Measurements from ENCODE around the gene GTF3A. TPM values are rescaled to one million over a fixed set of nuclear protein-coding genes. Genes with fewer than 3 reads are reported as not detected.
A peak's percentile ranks its signal among the peaks of the same experiment; 100 is the strongest.
"Not testable (repeated sequence)": the region's sequence is repeated elsewhere in the genome, so short reads cannot be mapped to it uniquely, and the experiment has no call there.

Gene GTF3A
- 284 and 304 TPM in 2 replicates for total RNA-seq (2014; rRNA removed; shearing (Covaris generic))
- 160 and 186 TPM in 2 replicates for polyA plus RNA-seq (2015; cell fraction: cytosol; rRNA removed)
- 123 and 161 TPM in 2 replicates for polyA plus RNA-seq (2015; cell fraction: nucleus; rRNA removed)

DNA sequence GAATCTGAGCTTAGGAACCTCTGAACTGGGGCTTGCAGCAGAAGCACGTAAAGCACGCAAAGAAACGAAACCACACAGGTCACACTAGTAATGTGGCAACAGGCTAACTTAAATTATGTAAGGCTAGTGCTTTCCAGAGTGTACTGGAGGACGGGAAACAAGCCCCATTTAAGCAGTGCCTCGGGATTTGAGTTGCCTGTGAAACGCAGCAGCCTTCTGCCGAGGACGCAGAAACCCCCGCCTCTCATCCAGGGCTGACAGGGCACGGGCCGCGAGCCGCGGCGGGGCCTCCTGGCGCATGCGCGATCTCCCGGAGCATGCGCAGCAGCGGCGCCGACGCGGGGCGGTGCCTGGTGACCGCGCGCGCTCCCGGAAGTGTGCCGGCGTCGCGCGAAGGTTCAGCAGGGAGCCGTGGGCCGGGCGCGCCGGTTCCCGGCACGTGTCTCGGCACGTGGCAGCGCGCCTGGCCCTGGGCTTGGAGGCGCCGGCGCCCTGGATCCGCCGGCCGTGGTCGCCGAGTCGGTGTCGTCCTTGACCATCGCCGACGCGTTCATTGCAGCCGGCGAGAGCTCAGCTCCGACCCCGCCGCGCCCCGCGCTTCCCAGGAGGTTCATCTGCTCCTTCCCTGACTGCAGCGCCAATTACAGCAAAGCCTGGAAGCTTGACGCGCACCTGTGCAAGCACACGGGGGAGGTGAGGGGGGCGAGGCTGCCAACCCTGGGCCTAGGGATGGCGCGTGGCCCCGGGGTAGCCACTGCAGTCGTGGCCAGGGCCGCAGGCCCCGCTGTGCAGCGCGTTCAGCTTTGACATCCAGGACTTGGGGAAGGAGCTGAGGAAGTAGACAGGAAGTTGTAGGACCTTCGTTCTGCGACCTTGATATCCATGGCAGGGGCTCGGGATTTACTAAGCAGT is at the start of gene GTF3A:
Gene GTF3A (plus strand): TSS at position 374 of the 912 bp plus-strand sequence.
- in situ Hi-C loops (cut with HindIII; ENCODE audit: low pct_unique_long_range_greater_than_20kb, low sequenced_read_pairs): no loop called here
- DNase-seq (ENCODE audit: low read depth, low spot score): peak; percentile 84

DNA sequence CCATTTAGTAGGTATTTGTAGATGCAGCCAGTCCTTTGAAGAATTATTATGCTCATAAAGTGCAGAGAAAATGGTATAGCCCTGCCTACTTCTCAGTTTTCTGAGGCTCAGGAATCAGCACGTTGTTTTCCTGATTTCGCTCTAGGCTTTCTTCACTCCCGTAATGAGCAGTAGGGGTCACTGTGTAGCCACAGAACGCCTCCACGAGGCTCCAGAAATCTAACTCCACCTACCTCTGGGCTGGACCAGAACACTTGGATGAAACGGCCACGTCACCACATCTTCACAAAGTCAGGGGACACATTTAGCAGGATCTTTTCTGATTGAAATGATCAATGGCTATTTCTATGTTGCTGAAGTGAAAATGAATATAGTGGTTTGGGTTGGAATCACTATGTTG is 49.8 kb upstream of the GTF3A start:
- DNase-seq (ENCODE audit: low read depth, low spot score): peak; percentile 91
- in situ Hi-C loops (cut with HindIII; ENCODE audit: low pct_unique_long_range_greater_than_20kb, low sequenced_read_pairs): no loop called here

GRCh38 chr13:27375686-27376326 is 48.6 kb upstream of the GTF3A start:
- DNase-seq (ENCODE audit: low read depth, low spot score): peak; percentile 82
- in situ Hi-C loops (cut with HindIII; ENCODE audit: low pct_unique_long_range_greater_than_20kb, low sequenced_read_pairs): no loop called here

- no peak for DNase-seq (ENCODE audit: low read depth, low spot score)
- in situ Hi-C loops (cut with HindIII; ENCODE audit: low pct_unique_long_range_greater_than_20kb, low sequenced_read_pairs): no loop called here
Observed at GRCh38 chr13:27379126-27379525, 45.3 kb upstream of the GTF3A start.

- in situ Hi-C loops (cut with HindIII; ENCODE audit: low pct_unique_long_range_greater_than_20kb, low sequenced_read_pairs): no loop called here
- DNase-seq (ENCODE audit: low read depth, low spot score): peak; percentile 86
Observed at GRCh38 chr13:27379694-27380641, 44.5 kb upstream of the GTF3A start.

DNA sequence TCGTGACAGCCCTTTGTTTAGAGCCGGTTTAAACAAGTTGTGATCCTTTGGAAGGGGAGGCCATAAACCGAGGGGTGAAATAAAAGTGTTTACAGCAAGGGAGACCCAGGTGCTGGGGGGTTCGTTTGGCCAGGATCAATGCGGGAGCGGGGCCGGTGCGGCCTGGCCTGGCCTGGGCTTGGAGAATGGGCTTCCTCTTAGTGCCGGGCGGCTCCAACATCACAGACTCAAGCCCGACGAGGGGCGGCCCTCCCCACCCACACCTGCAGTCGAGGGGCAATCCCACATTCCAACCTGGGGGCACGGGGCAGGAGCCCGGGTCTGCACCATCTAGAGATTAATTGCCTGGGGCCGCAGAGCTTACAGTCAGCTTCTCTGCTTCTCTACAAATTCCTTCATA is 42.8 kb upstream of the GTF3A start:
- in situ Hi-C loops (cut with HindIII; ENCODE audit: low pct_unique_long_range_greater_than_20kb, low sequenced_read_pairs): no loop called here
- DNase-seq (ENCODE audit: low read depth, low spot score): no peak

GRCh38 chr13:27383104-27383921 is 41.1 kb upstream of the GTF3A start:
- in situ Hi-C loops (cut with HindIII; ENCODE audit: low pct_unique_long_range_greater_than_20kb, low sequenced_read_pairs): no loop called here

GRCh38 chr13:27384285-27384684 is 40.1 kb upstream of the GTF3A start:
- in situ Hi-C loops (cut with HindIII; ENCODE audit: low pct_unique_long_range_greater_than_20kb, low sequenced_read_pairs): no loop called here
- no peak for DNase-seq (ENCODE audit: low read depth, low spot score)

More at GRCh38 chr13:27383104-27383921, 41.1 kb upstream of the GTF3A start:
- no peak for DNase-seq (ENCODE audit: low read depth, low spot score)

DNA sequence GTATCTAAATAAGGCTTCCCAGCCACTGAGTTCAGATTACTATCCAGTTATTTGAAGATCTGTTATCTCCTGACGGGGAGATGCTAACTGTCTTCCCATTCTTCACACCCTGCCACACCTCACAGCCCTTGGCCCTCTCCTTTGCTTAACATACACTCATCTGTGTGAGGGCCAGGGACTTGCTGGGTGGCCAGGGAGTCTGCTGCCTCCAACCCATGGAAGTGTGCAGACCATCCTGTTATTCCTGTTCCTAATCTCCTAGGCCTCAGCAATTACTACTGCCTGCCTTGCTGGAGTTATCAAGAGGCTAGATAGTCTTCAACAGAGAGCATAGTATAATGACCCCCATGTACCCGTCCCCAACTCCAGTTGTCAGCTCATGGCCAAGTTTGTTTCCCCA is 36.2 kb upstream of the GTF3A start:
- in situ Hi-C loops (cut with HindIII; ENCODE audit: low pct_unique_long_range_greater_than_20kb, low sequenced_read_pairs): no loop called here
- DNase-seq (ENCODE audit: low read depth, low spot score): no peak

DNA sequence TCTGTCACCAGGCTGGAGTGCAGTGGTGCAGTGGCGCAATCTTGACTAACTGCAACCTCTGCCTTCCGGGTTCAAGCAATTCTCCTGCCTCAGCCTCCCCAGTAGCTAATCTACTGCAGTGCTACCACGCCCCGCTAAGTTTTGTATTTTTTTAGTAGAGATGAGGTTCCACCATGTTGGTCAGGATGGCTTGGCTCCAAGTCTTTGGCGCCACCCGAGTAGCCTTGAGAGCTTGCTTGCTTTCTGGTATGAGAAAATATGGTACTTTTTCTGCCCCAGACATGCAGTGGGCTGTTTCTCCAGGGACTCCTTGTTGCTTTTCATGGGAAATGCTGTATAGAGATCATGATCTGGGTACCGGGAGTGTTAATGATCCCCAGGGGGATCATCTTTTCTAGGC is 34.5 kb upstream of the GTF3A start:
- DNase-seq (ENCODE audit: low read depth, low spot score): no peak
- in situ Hi-C loops (cut with HindIII; ENCODE audit: low pct_unique_long_range_greater_than_20kb, low sequenced_read_pairs): no loop called here

DNA sequence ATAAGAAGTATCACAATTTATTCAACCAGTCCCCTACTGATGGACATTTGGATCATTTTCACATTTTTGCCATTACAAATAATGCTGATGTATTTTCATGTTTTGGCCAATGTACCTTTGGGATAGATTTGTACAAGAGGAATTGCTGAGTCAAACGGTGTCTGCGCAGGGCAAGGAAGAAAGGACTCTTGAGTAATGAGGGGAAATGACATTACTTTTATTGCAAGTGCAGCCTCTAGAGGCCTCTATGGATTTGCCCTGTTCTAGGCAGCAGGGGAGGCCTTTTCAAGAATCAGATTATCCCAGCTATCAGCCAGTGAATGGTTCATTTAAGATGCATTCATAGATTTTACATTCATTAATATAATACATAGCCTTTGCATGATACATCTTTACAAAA is 32.9 kb upstream of the GTF3A start:
- DNase-seq (ENCODE audit: low read depth, low spot score): no peak
- in situ Hi-C loops (cut with HindIII; ENCODE audit: low pct_unique_long_range_greater_than_20kb, low sequenced_read_pairs): no loop called here

- DNase-seq (ENCODE audit: low read depth, low spot score): no peak
- in situ Hi-C loops (cut with HindIII; ENCODE audit: low pct_unique_long_range_greater_than_20kb, low sequenced_read_pairs): no loop called here
Observed at GRCh38 chr13:27393101-27393500, 31.3 kb upstream of the GTF3A start.

- no peak for DNase-seq (ENCODE audit: low read depth, low spot score)
- in situ Hi-C loops (cut with HindIII; ENCODE audit: low pct_unique_long_range_greater_than_20kb, low sequenced_read_pairs): no loop called here
Observed at GRCh38 chr13:27395007-27395510, 29.4 kb upstream of the GTF3A start.

GRCh38 chr13:27396252-27396846 is 28.1 kb upstream of the GTF3A start:
- no peak for DNase-seq (ENCODE audit: low read depth, low spot score)
- in situ Hi-C loops (cut with HindIII; ENCODE audit: low pct_unique_long_range_greater_than_20kb, low sequenced_read_pairs): no loop called here

DNA sequence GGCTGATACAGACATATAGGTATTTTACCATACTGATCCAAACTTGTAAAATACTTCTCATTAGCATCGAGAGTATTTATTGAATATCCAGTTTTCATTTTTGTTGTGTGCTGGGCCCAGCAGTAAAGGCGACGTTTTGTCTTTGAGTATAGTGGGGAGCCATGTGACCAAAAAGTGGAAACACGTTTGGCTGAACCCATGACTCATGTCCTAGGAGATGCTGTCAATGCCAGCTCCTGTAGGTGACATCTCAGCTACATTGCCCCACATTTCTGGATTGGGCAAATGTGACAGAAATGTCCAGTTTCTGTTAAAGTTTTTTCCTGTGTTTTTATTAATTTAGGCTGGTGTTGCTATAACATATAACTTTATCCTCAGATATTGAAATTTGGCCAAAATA is 26.1 kb upstream of the GTF3A start:
- DNase-seq (ENCODE audit: low read depth, low spot score): no peak
- in situ Hi-C loops (cut with HindIII; ENCODE audit: low pct_unique_long_range_greater_than_20kb, low sequenced_read_pairs): no loop called here

DNA sequence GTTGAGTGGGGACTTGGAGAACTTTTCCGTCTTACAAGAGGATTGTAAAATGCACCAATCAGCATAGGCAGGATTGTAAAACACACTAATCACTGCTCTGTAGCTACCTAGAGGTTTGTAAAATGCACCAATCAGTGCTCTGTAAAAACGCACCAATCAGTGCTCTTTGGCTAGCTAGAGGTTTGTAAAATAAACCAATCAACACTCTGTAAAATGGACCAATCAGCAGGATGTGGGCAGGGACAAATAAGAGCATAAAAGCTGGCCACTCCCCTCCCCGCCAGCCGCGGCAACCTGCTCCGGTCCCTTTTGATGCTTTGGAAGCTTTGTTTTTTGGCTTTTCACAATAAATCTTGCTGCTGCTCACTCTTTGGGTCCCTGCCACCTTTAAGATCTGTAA is 24.0 kb upstream of the GTF3A start:
- DNase-seq (ENCODE audit: low read depth, low spot score); in situ Hi-C loops (cut with HindIII; ENCODE audit: low pct_unique_long_range_greater_than_20kb, low sequenced_read_pairs): not testable (repeated sequence)

All from SK-MEL-5 (cell line).